Stimulated activated CD8-positive, alpha-beta memory T cell treated with anti-CD3 and anti-CD28 coated beads, Interleukin-4, amount 100 ng/mL, for 1 hour (primary cell): ENCODE data around the gene PPP6R3.

Source experiments
- DNase-seq, 2 donors: peaks; one replicate each; pipeline ENCODE4 v3.0.0-alpha.2; 2020; ENCODE audit warnings: low read depth in 2 of 2, low spot score in 1 of 2

The PPP6R3 gene

GRCh38 chr11:68481579-68482240 is 21.2 kb downstream of the PPP6R3 start:
- DNase-seq: no peak

GRCh38 chr11:68488623-68489022 is 28.1 kb downstream of the PPP6R3 start:
- DNase-seq: no peak

GRCh38 chr11:68495220-68495729 is 34.7 kb downstream of the PPP6R3 start:
- no peak for DNase-seq

- no peak for DNase-seq
Observed at GRCh38 chr11:68495872-68496271, 35.3 kb downstream of the PPP6R3 start.

GRCh38 chr11:68497761-68498160 is 37.2 kb downstream of the PPP6R3 start:
- no peak for DNase-seq

GRCh38 chr11:68498321-68498720 is 37.8 kb downstream of the PPP6R3 start:
- DNase-seq: no peak

GRCh38 chr11:68498903-68499883 is 38.6 kb downstream of the PPP6R3 start:
- no peak for DNase-seq

- no peak for DNase-seq
Observed at GRCh38 chr11:68500206-68500605, 39.7 kb downstream of the PPP6R3 start.

- DNase-seq: no peak
Observed at GRCh38 chr11:68501813-68502212, 41.3 kb downstream of the PPP6R3 start.

- no peak for DNase-seq
Observed at GRCh38 chr11:68503251-68503687, 42.7 kb downstream of the PPP6R3 start.

GRCh38 chr11:68503792-68504191 is 43.2 kb downstream of the PPP6R3 start:
- no peak for DNase-seq

GRCh38 chr11:68504432-68505066 is 44.0 kb downstream of the PPP6R3 start:
- DNase-seq: no peak

GRCh38 chr11:68505596-68505995 is 45.0 kb downstream of the PPP6R3 start:
- no peak for DNase-seq

- no peak for DNase-seq
Observed at GRCh38 chr11:68506908-68507307, 46.4 kb downstream of the PPP6R3 start.

GRCh38 chr11:68508425-68508824 is 47.9 kb downstream of the PPP6R3 start:
- DNase-seq: no peak

GRCh38 chr11:68509066-68509465 is 48.5 kb downstream of the PPP6R3 start:
- no peak for DNase-seq

- DNase-seq: no peak
Observed at GRCh38 chr11:68513930-68514487, 53.5 kb downstream of the PPP6R3 start.

GRCh38 chr11:68517121-68517741 is 56.7 kb downstream of the PPP6R3 start:
- DNase-seq: no peak

- DNase-seq: no peak
Observed at GRCh38 chr11:68518191-68518590, 57.6 kb downstream of the PPP6R3 start.

GRCh38 chr11:68521969-68522652 is 61.6 kb downstream of the PPP6R3 start:
- DNase-seq: no peak
